HG02885 (cell line): Measurements from ENCODE around the gene ENTPD7.

Experiments used
- ATAC-seq: cut with Tn5 transposase; IDR thresholded peaks from one replicate; pipeline ENCODE4 v1.9.1; 2021; ENCODE audit warnings: mild to moderate bottlenecking; ENCODE audit not compliant: unreplicated experiment, poor library complexity

Gene ENTPD7

DNA sequence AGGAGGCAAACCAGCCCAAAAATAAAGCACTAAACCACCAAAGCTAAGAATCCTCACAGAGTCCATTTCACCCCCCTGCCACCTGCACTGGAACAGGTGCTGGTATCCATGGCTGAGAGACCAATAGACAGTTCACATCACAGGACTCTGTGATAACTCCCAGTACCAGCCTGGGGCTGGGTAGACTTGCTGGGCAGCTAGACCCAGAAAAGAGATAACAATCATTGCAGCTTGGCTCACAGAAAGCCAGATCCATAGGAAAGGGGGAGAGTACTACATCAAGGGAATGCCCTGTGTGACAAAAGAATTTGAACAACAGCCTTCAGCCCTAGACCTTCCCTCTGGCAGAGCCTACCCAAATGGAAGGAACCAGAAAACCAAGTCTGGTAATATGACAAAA lies 25.5 kb upstream of the ENTPD7 start:
- no peak for ATAC-seq

DNA sequence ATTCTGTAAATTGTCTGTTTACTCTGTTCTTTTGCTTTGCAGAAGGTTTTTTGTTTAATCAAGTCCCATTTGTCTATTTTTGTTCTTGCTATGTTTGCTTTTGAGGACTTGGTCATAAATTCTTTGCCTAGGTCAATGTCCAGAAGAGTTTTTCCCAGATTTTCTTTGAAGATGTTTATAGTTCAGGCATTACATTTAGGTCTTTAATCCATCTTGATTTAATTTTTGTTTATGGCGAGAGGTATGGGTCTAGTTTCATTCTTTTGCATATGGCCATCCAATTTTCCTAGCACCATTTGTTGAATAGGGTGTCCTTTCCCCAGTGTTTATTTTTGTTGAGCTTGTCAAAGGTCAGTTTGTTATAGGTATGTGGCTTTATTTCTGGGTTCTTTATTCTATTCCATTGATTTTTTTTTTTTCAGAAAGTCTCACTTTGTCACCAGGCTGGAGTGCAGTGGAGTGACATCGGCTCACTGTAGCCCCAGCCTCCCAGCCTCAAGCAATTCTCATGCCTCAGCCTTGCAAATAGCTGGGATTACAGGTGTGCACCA lies 11.6 kb upstream of the ENTPD7 start:
- ATAC-seq = no peak

DNA sequence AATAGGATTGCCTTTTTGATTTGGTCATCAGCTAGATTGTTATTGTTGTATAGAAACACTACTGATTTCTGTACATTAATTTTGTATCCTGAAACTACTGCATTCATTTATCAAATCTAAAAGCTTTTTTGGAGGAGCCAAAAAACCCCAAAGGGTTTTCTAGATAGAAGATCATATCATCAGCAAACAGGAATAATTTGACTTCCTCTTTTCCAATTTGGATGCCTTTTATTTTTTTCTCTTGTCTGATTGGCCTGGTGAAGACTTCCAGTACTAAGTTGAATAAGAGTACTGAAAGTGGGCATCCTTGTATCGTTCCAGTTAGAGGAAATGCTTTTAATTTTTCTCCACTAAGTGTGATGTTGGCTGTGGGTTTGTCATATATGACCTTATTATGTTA lies 10.6 kb upstream of the ENTPD7 start:
- no peak for ATAC-seq

DNA sequence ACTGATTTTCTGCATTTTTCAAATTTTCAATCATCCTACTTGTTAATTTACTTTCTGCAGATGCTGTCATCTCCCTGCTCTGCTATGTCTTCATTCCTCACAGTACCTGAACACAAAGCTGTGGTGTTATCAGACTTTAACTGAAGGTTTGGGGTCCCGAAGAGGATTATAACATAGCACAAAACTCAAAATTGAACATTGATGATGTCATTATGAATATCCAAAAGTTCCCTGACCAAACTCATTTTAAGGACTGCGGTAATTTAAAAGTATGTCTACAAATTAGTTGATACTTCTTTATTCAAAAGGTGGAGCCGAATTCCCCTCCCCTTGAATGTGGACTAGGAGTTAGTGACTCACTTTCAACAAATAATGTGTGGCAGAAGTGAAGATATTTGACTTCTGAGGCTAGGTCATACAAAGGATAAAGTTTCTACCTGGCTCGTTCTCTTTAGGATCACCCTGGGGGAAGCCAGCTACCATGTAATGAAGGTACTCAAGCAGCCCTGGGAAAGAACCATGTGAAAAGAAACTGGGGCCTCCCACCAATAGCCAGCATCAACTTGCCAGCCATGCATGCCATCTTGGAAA lies 6.4 kb upstream of the ENTPD7 start:
- no peak for ATAC-seq

DNA sequence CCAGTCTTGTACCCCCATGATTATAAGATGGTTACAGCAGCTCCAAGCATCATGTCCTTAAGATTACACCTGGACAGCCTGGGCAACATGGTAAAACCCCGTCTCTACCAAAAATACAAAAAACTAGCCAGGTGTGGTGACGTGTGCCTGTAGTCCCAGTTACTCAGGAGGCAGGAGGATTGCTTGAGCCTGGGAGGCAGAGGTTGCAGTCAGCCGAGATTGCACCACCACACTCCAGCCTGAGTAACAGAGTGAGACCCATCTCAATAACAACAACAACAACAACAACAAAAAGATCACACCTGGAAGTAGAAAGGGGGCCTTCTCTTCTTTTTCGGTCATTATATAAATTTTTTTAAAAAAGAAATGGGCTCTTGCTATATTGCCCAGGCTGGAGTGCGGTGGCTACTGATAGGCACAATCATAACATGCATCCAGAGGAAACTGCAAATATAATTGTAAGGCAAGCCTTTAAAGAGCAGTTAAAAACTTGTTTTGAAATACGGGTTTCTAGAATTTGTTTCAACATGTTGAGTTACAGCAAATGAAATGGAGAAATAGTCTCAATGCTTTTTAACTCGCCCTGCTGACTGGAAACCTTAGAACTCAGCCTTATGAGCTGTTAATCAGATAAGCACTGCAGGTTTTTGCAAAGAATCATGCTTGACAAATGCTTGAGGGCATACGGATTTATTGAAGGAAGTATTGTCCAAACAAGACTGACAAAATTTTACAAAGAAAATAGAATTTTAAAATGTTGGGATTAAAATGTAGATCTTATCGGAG lies 4.7 kb upstream of the ENTPD7 start:
- ATAC-seq = no peak

DNA sequence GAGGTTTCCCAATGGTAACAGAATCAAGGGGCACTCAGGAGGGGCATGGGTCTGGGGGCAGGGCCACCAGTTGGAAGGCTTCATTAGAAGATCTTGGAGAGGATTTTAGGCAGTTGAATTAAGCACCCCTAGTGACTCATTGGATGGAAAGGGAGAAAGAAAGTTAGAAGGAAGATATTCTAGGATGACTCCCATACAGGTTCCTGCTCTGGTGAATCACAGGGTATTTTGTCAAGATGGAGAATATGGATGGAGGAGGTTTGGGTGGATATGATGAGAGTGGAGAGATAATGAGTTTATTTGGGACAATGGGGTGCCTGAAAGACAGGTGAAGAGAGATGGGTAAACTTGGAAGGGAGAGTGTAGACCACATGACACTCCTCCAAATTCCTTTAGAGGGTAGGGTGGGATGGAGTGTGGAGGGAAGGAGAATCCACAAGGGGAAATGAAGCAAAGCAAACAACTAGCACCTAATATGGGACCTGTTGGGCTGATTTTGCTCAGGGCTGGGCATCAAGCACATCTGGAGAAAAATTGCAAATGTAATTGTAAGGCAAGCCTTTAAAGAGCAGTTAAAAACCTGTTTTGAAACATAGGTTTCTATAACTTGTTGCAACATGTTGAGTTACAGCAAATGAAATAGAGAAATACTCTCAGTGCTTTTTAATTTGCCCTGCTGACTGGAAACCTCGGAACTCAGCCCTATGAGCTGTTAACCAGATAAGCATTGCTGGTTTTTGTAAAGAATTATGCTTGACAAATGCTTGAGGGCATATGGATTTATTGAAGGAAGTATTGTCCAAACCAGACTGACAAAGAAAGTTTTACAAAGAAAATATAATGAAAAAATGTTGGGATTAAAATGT lies 2.9 kb upstream of the ENTPD7 start:
- ATAC-seq = no peak

DNA sequence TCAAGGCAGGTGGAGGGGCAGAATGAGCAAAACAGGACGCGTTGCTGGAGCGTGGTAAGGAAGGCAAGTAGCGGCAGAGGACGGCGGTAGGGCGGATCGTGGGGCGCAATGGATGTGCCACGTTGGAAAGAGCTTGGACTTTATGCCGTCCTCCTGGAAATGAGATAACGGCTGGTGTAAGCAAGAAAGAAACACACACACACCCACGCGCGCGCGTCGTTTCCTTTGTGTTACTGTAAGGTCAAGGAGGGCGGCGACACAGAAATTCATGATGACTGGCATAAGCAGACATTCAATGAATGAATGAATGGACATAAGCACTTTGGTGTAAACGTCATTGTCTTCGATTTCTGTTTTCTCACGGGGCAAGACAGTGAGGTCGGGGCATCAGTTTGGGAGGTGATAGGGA lies 683 bp upstream of the ENTPD7 start:
- no peak for ATAC-seq

DNA sequence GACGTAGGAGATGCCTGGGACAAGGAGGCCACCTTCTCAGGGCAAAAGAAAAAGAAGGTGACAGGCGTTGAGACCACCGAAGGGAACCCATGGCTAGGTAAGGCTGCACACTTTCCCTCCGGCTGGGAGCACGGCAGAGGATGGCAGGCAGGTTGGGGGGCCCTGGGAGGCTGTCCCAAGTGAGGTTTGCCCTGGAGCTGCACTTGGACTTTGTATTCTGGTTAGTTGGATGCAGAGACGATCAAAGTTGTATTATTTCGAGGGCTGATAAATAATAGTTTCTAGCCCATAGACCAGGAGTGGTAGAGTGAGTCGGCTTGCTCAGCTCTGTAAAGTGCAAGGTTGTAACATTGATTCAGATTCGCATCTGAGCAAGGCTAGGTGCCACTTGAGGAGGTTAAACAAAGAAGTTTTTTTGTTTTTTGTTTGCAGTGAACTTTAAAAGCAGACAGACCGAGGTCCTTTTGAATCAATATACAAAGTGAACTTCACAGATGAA lies 608 bp downstream of the ENTPD7 start:
- ATAC-seq = no peak

- ATAC-seq = no peak
Observed at GRCh38 chr10:99660662-99661376, 1.5 kb downstream of the ENTPD7 start.

- ATAC-seq = no peak
Observed at GRCh38 chr10:99661377-99661763, 2.1 kb downstream of the ENTPD7 start.

DNA sequence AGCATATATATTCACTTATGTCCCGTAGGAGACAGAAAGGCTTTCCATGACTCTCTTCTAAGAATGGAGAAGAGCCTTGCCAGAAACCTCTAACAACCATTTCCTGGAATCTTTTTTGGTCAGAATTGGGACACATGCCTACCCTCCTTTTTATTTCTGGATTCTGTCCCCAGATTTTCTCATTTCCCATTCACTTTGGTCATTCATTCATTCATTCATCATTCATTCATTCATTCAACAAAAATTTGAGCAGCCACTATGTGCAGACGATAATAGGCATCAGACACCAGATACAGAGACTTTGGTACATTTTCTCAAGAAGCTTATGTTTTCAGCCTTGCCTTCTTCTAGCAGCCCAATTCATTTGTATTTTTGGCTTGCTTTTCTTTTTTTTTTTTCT lies 6.0 kb downstream of the ENTPD7 start:
- ATAC-seq = no peak

DNA sequence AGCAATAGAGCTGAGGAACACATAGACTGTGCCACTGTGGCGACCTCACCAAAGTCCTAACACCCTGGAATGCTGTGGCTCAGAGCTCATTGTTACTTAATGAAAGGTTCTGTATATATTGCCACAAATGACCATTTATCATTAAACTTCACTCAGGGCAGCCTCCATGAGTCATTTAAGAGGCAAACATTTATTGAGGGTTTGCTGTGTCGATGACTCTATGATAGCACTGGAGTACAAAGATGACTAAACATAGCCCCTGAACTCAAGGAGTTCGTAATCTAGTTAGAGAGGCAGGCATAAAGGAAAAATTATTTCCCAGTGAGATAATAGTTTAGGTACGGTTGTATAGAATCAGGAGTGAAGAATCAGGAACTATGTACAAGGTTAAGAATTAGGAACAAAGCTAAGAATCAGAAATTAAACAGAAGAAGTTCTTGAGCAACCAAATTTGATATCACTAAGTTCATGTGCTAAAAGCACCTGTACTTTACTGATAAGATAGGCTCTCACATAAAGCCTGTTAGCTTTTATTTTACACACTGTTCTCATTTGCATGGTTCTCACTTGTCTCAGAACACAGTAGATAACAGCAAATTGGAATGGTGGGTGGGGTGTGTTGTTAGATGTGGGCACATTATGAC lies 7.9 kb downstream of the ENTPD7 start:
- no peak for ATAC-seq

GRCh38 chr10:99671386-99671785 lies 12.1 kb downstream of the ENTPD7 start:
- no peak for ATAC-seq

DNA sequence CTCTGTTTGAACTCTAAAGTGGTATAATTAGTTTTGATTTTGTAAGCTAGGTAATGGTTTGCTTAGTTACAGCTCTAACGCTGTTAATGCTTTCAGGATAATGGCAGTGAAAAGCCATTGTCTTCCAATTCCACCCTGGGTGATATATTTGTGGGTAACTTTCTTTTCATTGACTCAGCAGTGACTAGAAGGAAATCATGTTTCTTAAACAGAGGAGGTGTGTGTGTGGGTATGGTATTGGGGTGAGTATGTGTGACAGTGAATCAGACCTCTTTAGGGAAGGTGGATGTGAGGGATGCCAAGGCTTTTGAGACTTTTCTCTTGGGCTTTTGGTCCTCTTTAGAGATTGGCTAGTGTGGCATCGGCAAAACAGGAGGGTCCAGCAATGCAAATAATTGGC lies 13.6 kb downstream of the ENTPD7 start:
- no peak for ATAC-seq

DNA sequence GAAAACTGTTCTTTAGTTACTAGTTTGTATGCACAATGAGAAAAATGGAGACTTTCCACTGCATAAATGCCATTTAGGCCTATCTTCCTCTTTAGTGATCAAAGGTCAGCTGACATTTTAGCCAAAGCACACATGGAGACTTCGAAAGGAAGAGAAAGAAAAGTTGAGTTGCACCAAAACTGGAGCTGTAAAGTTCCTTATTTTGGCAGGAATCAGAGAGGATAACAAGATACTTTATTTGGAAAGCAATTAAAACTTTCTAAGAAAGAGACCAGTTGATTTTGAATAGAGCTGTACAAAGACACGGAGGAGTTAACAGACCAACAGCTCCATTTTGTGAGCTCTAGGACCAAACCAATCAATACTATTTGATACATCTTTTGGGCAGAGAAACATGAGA lies 14.2 kb downstream of the ENTPD7 start:
- no peak for ATAC-seq

GRCh38 chr10:99674762-99675161 lies 15.5 kb downstream of the ENTPD7 start:
- ATAC-seq = no peak

GRCh38 chr10:99676426-99676825 lies 17.1 kb downstream of the ENTPD7 start:
- no peak for ATAC-seq

DNA sequence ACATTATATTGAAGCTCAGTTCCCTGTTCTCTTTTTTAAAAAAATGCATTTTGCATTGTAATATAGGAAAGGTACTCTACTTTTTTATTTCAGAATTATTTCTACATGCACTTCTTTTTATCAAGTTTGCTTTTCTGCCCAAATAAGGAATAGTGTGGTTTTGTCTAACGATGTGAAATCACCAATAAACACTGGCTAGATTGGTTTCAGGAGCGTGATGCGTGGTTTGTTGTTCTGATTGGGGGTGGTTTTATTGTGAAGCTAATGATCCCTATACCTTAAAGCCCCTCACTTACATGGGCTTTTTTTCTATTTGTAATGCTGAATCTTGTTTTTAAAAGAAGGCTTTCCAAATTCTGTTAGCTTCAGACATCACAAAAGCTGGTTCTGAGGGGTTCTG lies 17.6 kb downstream of the ENTPD7 start:
- ATAC-seq = no peak

- ATAC-seq = no peak
Observed at GRCh38 chr10:99678921-99679320, 19.6 kb downstream of the ENTPD7 start.

DNA sequence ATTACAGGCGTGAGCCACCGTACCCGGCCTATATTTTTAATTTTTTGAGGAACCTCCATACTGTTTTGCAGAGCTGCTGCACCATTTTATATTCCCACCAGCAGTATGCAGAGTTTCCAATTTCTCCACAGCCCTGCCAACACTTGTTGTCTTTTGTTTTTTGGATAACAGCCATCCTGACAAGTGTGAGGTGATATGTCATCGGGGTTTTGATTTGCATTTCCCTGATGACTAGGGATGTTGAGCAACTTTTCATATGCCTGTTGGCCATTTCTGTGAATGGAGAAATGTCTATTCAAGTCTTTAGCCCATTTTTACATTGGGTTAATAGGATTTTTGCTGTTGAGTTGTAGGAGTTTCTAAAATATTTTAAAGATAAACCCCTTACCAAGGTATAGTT lies 22.2 kb downstream of the ENTPD7 start:
- ATAC-seq = no peak
